ENCODE results near the gene ZNF225.
A peak's percentile ranks its signal among the peaks of the same experiment; 100 is the strongest.

The ZNF225 gene

GRCh38 chr19:44113138-44113783 lies at the start of gene ZNF225:
ZNF225 (plus strand) TSS chr19:44113399; CDS start chr19:44115828, 2,429 bp downstream.
- TF ChIP-seq POLR2A (IDR thresholded peaks at IDR 0.05; ENCODE audit: low read length) (peak; percentile 72), GATA1 (IDR thresholded peaks at IDR 0.05; ENCODE audit: low read depth, low read length) (no peak)
- DNase-seq: peak; percentile 96 to 97

GRCh38 chr19:44066305-44066704 lies 46.9 kb upstream of the ZNF225 start:
- TF ChIP-seq POLR2A (IDR thresholded peaks at IDR 0.05; ENCODE audit: low read length) (no peak), GATA1 (IDR thresholded peaks at IDR 0.05; ENCODE audit: low read depth, low read length) (no peak)
- no peak for DNase-seq

- no peak for DNase-seq
These were observed 43.8 kb upstream of the ZNF225 start for GRCh38 chr19:44069415-44069814.

GRCh38 chr19:44071824-44072542 lies 41.2 kb upstream of the ZNF225 start, which contains the start of gene ZNF284:
ZNF284 (plus strand) TSS chr19:44072159; CDS start chr19:44076390, 4,231 bp downstream.
- DNase-seq: peak; percentile 88 to 90
- peak; percentile 65 for TF ChIP-seq POLR2A (IDR thresholded peaks at IDR 0.05; ENCODE audit: low read length)
- no peak for TF ChIP-seq GATA1 (IDR thresholded peaks at IDR 0.05; ENCODE audit: low read depth, low read length)

More at GRCh38 chr19:44069415-44069814, 43.8 kb upstream of the ZNF225 start:
- TF ChIP-seq GATA1 (IDR thresholded peaks at IDR 0.05; ENCODE audit: low read depth, low read length): no peak

GRCh38 chr19:44072543-44073401 lies 40.4 kb upstream of the ZNF225 start:
- no peak for TF ChIP-seq GATA1 (IDR thresholded peaks at IDR 0.05; ENCODE audit: low read depth, low read length)
- no peak for TF ChIP-seq POLR2A (IDR thresholded peaks at IDR 0.05; ENCODE audit: low read length)
- DNase-seq: peak in 1 of 2 experiments; percentile 33

- TF ChIP-seq POLR2A (IDR thresholded peaks at IDR 0.05; ENCODE audit: low read length): no peak
- no peak for TF ChIP-seq GATA1 (IDR thresholded peaks at IDR 0.05; ENCODE audit: low read depth, low read length)
- no peak for DNase-seq
These were observed 36.9 kb upstream of the ZNF225 start for GRCh38 chr19:44076325-44076724.

GRCh38 chr19:44092108-44092507 lies 21.1 kb upstream of the ZNF225 start:
- TF ChIP-seq POLR2A (IDR thresholded peaks at IDR 0.05; ENCODE audit: low read length): no peak
- no peak for TF ChIP-seq GATA1 (IDR thresholded peaks at IDR 0.05; ENCODE audit: low read depth, low read length)

GRCh38 chr19:44093931-44094765 lies 19.1 kb upstream of the ZNF225 start, which contains the start of gene ZNF224:
ZNF224 (plus strand) TSS chr19:44094361; CDS start chr19:44097874, 3,513 bp downstream.
- peak; percentile 92 to 93 for DNase-seq
- TF ChIP-seq POLR2A (IDR thresholded peaks at IDR 0.05; ENCODE audit: low read length): peak; percentile 61
- TF ChIP-seq GATA1 (IDR thresholded peaks at IDR 0.05; ENCODE audit: low read depth, low read length): no peak

More at GRCh38 chr19:44092108-44092507, 21.1 kb upstream of the ZNF225 start:
- no peak for DNase-seq

- DNase-seq: no peak
- TF ChIP-seq POLR2A (IDR thresholded peaks at IDR 0.05; ENCODE audit: low read length): no peak
- no peak for TF ChIP-seq GATA1 (IDR thresholded peaks at IDR 0.05; ENCODE audit: low read depth, low read length)
These were observed 5.4 kb upstream of the ZNF225 start for GRCh38 chr19:44107751-44108150.

GRCh38 chr19:44109458-44109857 lies 3.7 kb upstream of the ZNF225 start:
- DNase-seq: no peak

GRCh38 chr19:44111910-44112463 lies 1.2 kb upstream of the ZNF225 start:
- TF ChIP-seq GATA1 (IDR thresholded peaks at IDR 0.05; ENCODE audit: low read depth, low read length): no peak
- TF ChIP-seq POLR2A (IDR thresholded peaks at IDR 0.05; ENCODE audit: low read length): no peak
- DNase-seq: peak; percentile 52 to 84

More at GRCh38 chr19:44109458-44109857, 3.7 kb upstream of the ZNF225 start:
- no peak for TF ChIP-seq GATA1 (IDR thresholded peaks at IDR 0.05; ENCODE audit: low read depth, low read length)
- TF ChIP-seq POLR2A (IDR thresholded peaks at IDR 0.05; ENCODE audit: low read length): no peak

- no peak for DNase-seq
These were observed 429 bp upstream of the ZNF225 start for GRCh38 chr19:44112802-44113137.

More at GRCh38 chr19:44112802-44113137, 429 bp upstream of the ZNF225 start:
- TF ChIP-seq GATA1 (IDR thresholded peaks at IDR 0.05; ENCODE audit: low read depth, low read length) (no peak), POLR2A (IDR thresholded peaks at IDR 0.05; ENCODE audit: low read length) (no peak)
